Gastrocnemius medialis (tissue), 4 donors: Measurements from ENCODE around the gene LGMN. TPM values are rescaled to one million over a fixed set of nuclear protein-coding genes. Genes with fewer than 3 reads are reported as not detected.

Experiments
- ATAC-seq, 2 donors: fragments of 150-250 bp; one replicate each; pipeline ENCODE4 v1.9.1; 2016
- DNase-seq, 2 donors: peaks; one replicate each; pipeline ENCODE4 v3.0.0-alpha.2; 2019
- H3K27ac ChIP-seq, 4 donors: fragments of 200-600 bp; sonication (generic); 1 replicate in 1 of 4; 2 replicates in 3 of 4; pipeline ENCODE4 v1.5.1; 2016 to 2018; ENCODE audit warnings: mild to moderate bottlenecking in 2 of 4, moderate library complexity in 1 of 4
- H3K27me3 ChIP-seq, 3 donors: fragments of 200-600 bp; sonication (generic) in 2 of 3; 1 replicate in 1 of 3; 2 replicates in 2 of 3; pipeline versions ENCODE4 v1.5.1 to v1.6.0; 2016 to 2019; ENCODE audit warnings: mild to moderate bottlenecking in 1 of 3, moderate library complexity in 1 of 3
- H3K36me3 ChIP-seq, 2 donors: fragments of 200-600 bp; sonication (generic) in 1 of 2; one replicate each; pipeline ENCODE4 v1.5.1; 2017 to 2018
- H3K4me1 ChIP-seq, 2 donors: fragments of 200-600 bp; sonication (generic) in 1 of 2; one replicate each; pipeline ENCODE4 v1.5.1; 2016 to 2017; ENCODE audit warnings: mild to moderate bottlenecking in 2 of 2
- H3K4me3 ChIP-seq, 4 donors: fragments of 200-600 bp; sonication (generic) in 3 of 4; 1 replicate in 1 of 4; 2 replicates in 3 of 4; pipeline ENCODE4 v1.5.1; 2016 to 2019; ENCODE audit warnings: mild to moderate bottlenecking in 2 of 4
- H3K9me3 ChIP-seq, 3 donors: fragments of 200-600 bp; sonication (generic) in 2 of 3; 1 replicate in 1 of 3; 2 replicates in 2 of 3; pipeline ENCODE4 v1.5.1; 2016 to 2019
- POLR2A ChIP-seq, 2 donors: fragments of 450-650 bp; IDR thresholded peaks; one replicate each; pipeline ENCODE4 v1.6.1; 2017; ENCODE audit warnings: antibody characterized with exemption in 2 of 2, mild to moderate bottlenecking in 2 of 2, moderate library complexity in 2 of 2
- in situ Hi-C, 4 donors: fragments of 200-750 bp; cut with MboI; loops; one replicate each; pipeline versions ENCODE4 v1.15.0 to v1.8.0; 2017; ENCODE audit warnings: low sequenced_read_pairs in 4 of 4
- intact Hi-C: fragments of 100-400 bp; cut with DNase I; formaldehyde crosslinking; loops from one replicate; pipeline ENCODE4 v1.15.1; 2023; ENCODE audit warnings: low total_unique reads
- total RNA-seq, 4 donors: library from RNA; depleted of rRNA; stranded (reverse); fragments of >200 nt; gene quantifications; one replicate each; pipeline versions ENCODE4 v1.1.0 to v1.2.3, GENCODE V29; 2016
- TF ChIP-seq, protein P1 (sequence below), 5 experiments: fragments of 450-650 bp in 3 of 5; fragments of 200-600 bp in 2 of 5; sonication (generic) in 2 of 5; IDR thresholded peaks in 4 of 5; conservative IDR thresholded peaks in 1 of 5; 1 replicate in 4 of 5; 2 replicates in 1 of 5; pipeline ENCODE4 v1.5.1; 2016 to 2019; ENCODE audit warnings: antibody characterized with exemption in 5 of 5, mild to moderate bottlenecking in 3 of 5, moderate library complexity in 3 of 5

The LGMN gene
- total RNA-seq, 4 donors from 2014 or later, result 53.5 to 78.5 (median 62.8) TPM

DNA sequence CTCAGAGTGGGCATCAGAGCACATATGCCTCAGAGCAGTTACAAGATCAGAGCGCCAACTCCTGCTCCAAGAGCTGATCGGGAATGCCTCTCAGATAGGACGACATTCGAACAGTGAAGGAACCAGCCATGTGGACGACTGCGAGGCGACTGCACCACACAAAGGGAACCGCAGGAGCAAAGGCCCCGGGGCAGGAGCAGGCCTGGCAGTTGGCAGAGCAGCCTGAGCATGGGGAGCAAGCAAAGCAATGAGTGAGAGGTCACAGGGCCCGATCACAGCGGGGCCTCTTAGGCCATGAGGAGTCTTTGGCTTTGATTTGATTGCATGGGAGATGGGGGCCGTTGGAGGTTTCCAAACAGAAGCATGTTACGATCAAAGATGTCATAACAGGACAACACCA lies 90.3 kb downstream of the LGMN start:
- no peak for TF ChIP-seq POLR2A (IDR thresholded peaks at IDR 0.05)
- TF ChIP-seq, protein P1, sequence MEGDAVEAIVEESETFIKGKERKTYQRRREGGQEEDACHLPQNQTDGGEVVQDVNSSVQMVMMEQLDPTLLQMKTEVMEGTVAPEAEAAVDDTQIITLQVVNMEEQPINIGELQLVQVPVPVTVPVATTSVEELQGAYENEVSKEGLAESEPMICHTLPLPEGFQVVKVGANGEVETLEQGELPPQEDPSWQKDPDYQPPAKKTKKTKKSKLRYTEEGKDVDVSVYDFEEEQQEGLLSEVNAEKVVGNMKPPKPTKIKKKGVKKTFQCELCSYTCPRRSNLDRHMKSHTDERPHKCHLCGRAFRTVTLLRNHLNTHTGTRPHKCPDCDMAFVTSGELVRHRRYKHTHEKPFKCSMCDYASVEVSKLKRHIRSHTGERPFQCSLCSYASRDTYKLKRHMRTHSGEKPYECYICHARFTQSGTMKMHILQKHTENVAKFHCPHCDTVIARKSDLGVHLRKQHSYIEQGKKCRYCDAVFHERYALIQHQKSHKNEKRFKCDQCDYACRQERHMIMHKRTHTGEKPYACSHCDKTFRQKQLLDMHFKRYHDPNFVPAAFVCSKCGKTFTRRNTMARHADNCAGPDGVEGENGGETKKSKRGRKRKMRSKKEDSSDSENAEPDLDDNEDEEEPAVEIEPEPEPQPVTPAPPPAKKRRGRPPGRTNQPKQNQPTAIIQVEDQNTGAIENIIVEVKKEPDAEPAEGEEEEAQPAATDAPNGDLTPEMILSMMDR (IDR thresholded peaks at IDR 0.05 in 4 of 5, conservative IDR thresholded peaks at IDR 0.05 in 1 of 5), result no peak
- intact Hi-C loops, result no loop called here
- H3K27ac ChIP-seq, result peak overlapping the region in 3 of 4 donors; percentile 9 to 56 (median 55)

DNA sequence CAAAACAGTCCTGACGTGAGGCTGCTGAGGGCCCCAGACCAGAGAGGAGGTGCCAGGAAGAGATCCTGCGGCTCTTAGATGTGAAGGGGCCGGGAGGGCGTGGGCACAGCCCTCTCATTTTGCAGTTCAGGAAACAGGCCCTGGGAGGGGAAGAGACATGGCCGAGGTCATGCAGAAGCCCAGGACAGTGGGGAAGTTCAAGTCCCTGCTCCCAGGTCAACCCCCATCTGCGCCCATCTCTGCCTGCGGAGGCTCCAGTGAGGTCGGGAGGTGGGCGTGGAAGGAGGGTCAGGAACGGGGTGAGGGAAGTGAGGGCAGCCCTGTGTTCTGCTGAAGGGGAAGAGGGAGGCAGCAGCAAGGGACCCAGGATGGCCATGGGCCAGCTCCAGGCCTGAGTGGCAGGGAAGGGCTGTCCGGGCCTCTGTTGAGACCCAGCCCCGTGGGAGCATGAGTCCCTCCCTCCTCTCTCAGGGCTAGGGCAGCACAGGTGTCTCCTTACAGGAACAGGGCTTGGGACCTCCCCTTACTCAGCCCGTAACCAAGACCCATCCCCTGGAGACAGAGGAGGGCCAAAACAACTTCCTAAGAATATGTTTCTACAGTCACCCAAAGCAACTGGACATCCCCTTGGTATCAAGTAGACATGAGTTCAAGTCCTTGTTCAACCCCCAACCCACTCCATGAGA lies 90.8 kb downstream of the LGMN start:
- no peaks in the 10 kb centered on the region for H3K36me3 ChIP-seq
- DNase-seq, result peak; percentile 52 to 61
- no peaks in the 10 kb centered on the region for H3K27me3 ChIP-seq
- TF ChIP-seq, protein P1 (IDR thresholded peaks at IDR 0.05 in 4 of 5, conservative IDR thresholded peaks at IDR 0.05 in 1 of 5), result no peak
- peak in 1 of 2 donors; percentile 32 for TF ChIP-seq POLR2A (IDR thresholded peaks at IDR 0.05)
- intact Hi-C loops (no loop called here), in situ Hi-C loops (no loop called here)
- H3K4me1 ChIP-seq, result peaks cover 0 to 5% of the 10 kb centered on the region in 2 donors
- H3K27ac ChIP-seq, result peak overlapping the region; percentile 9 to 56 (median 48)
- H3K9me3 ChIP-seq, result no peaks in the 10 kb centered on the region
- H3K4me3 ChIP-seq, result no peak overlapping the region
- peak; percentile 43 to 53 for ATAC-seq

More for the DNA sequence above, 90.3 kb downstream of the LGMN start:
- Histone ChIP-seq H3K36me3 (no peaks in the 10 kb centered on the region), H3K27me3 (no peaks in the 10 kb centered on the region), H3K4me3 (no peak overlapping the region), H3K9me3 (no peaks in the 10 kb centered on the region), H3K4me1 (peaks cover 0 to 5% of the 10 kb centered on the region in 2 donors)
- in situ Hi-C loops, result no loop called here
- no peak for DNase-seq
- no peak for ATAC-seq

DNA sequence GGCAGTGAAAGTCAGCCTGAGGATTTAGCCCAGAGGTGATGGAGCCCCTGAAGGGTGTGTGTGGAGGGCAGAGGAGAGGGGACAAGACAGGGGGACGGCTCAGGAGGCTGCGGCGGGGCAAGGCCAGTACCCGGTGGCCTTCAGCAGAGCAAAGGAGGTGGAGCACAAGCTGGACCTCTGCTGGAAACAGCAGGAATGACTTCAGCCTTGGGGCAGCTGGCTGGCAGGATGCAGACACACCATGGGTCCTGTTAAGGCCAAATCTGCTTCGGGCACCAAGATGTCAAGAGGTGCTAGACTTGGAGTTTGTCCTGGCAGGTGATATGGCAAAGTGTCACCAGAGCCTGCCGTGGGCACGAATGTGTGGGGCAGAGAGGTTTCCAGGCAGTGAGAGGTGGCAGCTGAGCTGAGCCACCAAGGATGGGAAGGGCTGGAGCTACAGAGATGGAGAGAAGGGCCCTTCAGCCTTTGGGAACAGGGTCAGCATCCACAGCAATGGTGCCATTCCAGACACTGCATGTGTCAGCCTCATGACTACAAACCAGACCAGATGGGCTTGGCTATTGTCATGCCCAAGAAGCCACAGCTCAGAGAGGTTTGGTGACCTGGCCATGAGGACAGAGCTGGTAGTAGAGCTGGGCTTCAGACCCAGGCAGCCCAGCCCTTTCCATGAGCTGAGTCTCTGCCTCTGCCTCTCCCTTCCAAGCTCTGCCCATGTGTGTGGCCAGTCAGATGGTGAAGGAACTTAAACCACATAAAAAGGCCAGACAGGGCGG lies 91.9 kb downstream of the LGMN start:
- H3K27ac ChIP-seq, result peak overlapping the region; percentile 41 to 56 (median 54)
- H3K4me1 ChIP-seq, result peaks cover 0 to 5% of the 10 kb centered on the region in 2 donors
- no peaks in the 10 kb centered on the region for H3K9me3 ChIP-seq
- intact Hi-C loops, result no loop called here
- ATAC-seq (no peak), DNase-seq (no peak)
- no peaks in the 10 kb centered on the region for H3K36me3 ChIP-seq
- in situ Hi-C loops, result no loop called here
- no peaks in the 10 kb centered on the region for H3K27me3 ChIP-seq
- no peak overlapping the region for H3K4me3 ChIP-seq
- TF ChIP-seq, protein P1 (IDR thresholded peaks at IDR 0.05 in 4 of 5, conservative IDR thresholded peaks at IDR 0.05 in 1 of 5), result no peak
- no peak for TF ChIP-seq POLR2A (IDR thresholded peaks at IDR 0.05)

DNA sequence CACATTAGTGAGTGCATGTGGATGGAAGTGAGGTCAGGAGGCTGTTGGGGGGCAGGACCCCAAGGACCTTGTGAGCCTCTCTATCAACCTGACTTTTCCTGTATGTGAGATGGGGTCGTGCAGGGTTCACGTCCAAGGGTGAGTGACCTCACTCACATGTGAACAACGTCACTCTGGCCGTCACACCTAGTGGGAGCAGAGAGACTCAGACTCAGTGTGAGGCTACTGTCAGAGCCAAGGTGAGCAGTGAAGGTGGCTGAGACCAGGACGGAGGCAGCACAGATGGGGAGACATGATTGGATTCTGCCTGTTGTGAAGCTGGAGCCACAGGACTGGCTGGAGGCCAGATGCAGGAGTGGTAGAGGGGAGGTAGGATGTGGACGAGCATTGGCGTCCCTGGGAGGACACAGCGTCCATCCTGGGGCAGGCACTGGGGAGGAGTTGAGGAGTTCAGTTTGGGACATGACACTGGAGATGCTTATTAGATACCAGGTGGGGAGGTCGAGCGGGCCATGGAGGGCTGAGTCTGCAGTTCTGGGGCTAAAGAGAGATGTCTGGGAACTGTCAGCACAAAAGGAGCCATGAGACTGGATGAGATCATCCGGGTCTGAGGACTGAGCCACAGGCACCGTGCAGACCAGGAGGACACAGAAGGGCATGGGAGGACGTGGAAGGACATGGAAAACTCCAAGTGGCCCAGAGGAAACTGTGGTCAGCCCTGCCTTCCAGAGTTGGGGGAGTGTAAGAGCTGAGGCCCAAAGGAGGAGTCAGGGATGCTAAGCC lies 92.8 kb downstream of the LGMN start:
- no peaks in the 10 kb centered on the region for H3K27me3 ChIP-seq
- H3K27ac ChIP-seq, result peak overlapping the region in 1 of 4 donors; percentile 1
- H3K9me3 ChIP-seq, result no peaks in the 10 kb centered on the region
- intact Hi-C loops, result no loop called here
- no peak for TF ChIP-seq POLR2A (IDR thresholded peaks at IDR 0.05)
- TF ChIP-seq, protein P1 (IDR thresholded peaks at IDR 0.05 in 4 of 5, conservative IDR thresholded peaks at IDR 0.05 in 1 of 5), result no peak
- ATAC-seq (no peak), DNase-seq (no peak)
- H3K36me3 ChIP-seq, result no peaks in the 10 kb centered on the region
- in situ Hi-C loops, result no loop called here
- H3K4me1 ChIP-seq, result peaks cover 0 to 5% of the 10 kb centered on the region in 2 donors
- H3K4me3 ChIP-seq, result no peak overlapping the region
